ENCODE results near the gene RNF10.
A peak's percentile ranks its signal among the peaks of the same experiment; 100 is the strongest.

The RNF10 gene

GRCh38 chr12:120495186-120495730 is 38.9 kb upstream of the RNF10 start:
- DNase-seq (ENCODE audit: low read depth), result peak; percentile 11
- no peak for TF ChIP-seq CTCF (conservative IDR thresholded peaks at IDR 0.05; ENCODE audit: low read depth, low read length)

DNA sequence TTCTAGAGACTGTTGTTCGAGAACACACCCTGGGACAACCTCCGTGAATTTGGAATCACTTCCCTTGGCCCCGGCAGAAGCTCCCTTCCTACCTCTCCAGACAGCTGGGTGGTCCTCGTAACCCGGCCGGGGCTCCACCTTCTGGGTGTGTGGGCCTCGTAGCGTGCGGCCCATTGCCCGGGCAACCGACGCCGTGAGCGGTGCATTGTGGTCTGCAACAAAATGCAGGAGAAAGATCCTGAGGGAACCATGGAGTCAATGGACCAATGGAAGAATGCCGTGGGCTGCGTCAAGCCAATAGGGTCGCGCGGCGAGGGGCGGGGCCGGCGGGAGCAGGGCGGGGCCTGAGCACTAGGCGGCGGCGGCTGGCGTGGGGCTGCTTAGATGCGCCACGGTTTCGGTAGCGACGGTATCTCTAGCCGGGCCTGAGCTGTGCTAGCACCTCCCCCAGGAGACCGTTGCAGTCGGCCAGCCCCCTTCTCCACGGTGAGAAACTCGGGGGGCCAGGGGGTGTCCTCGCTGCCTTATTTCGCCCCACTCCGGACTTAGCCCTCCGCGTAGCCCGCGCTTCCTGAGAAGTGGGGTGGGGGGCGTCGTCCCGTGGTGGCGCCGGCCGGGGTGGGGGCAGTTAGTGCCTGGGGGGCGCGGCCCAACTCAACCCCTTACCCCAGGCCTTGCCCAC is 38.3 kb upstream of the RNF10 start, which contains the start of gene DYNLL1:
Gene DYNLL1 (plus strand): TSS at position 383 of the 682 bp plus-strand sequence. CDS start 309 bp downstream, outside the sequence.
- DNase-seq (ENCODE audit: low read depth), result peak; percentile 97
- peak within 1 kb of the TSS; percentile 92 for H3K4me3 ChIP-seq (ENCODE audit: low read depth, low read length)
- TF ChIP-seq CTCF (conservative IDR thresholded peaks at IDR 0.05; ENCODE audit: low read depth, low read length), result no peak

More at GRCh38 chr12:120495186-120495730, 38.9 kb upstream of the RNF10 start:
- peak overlapping the region; percentile 92 for H3K4me3 ChIP-seq (ENCODE audit: low read depth, low read length)

GRCh38 chr12:120496413-120497340 is 37.5 kb upstream of the RNF10 start:
- DNase-seq (ENCODE audit: low read depth), result peak; percentile 62
- peak overlapping the region; percentile 92 for H3K4me3 ChIP-seq (ENCODE audit: low read depth, low read length)
- TF ChIP-seq CTCF (conservative IDR thresholded peaks at IDR 0.05; ENCODE audit: low read depth, low read length), result no peak

- DNase-seq (ENCODE audit: low read depth), result peak; percentile 55
- no peak for TF ChIP-seq CTCF (conservative IDR thresholded peaks at IDR 0.05; ENCODE audit: low read depth, low read length)
- peak overlapping the region; percentile 92 for H3K4me3 ChIP-seq (ENCODE audit: low read depth, low read length)
Measured at GRCh38 chr12:120497524-120498150, 36.5 kb upstream of the RNF10 start.

- no peak for TF ChIP-seq CTCF (conservative IDR thresholded peaks at IDR 0.05; ENCODE audit: low read depth, low read length)
- no peak overlapping the region for H3K4me3 ChIP-seq (ENCODE audit: low read depth, low read length)
- no peak for DNase-seq (ENCODE audit: low read depth)
Measured at GRCh38 chr12:120498870-120499515, 35.2 kb upstream of the RNF10 start.

DNA sequence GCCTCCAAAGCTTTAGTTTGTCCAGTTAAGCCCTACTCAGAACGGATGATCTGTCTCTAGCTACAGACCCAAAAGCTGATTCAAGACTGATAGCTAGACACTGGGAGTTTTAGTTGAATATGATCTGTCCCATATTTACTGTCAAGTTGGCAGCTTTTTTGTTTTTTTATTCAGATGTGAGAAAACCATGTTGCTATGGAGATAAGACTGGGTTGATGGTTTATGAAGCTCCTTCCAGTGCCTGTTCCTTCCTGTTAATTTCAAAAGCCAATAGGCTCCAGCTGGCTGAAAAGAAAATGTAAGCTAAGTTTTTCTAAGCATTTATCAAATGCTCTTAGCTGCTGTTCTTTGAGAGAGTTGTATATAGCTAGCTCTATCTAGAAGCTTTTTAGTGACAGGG is 33.6 kb upstream of the RNF10 start:
- DNase-seq (ENCODE audit: low read depth), result peak; percentile 31
- no peak for TF ChIP-seq CTCF (conservative IDR thresholded peaks at IDR 0.05; ENCODE audit: low read depth, low read length)
- no peak overlapping the region for H3K4me3 ChIP-seq (ENCODE audit: low read depth, low read length)
